Ovary (tissue), 9 donors: ENCODE results near the gene ZNF576. TPM values are rescaled to one million over a fixed set of nuclear protein-coding genes. Genes with fewer than 3 reads are reported as not detected.

Experiments used
- DNase-seq, 5 donors: peaks; one replicate each; pipeline ENCODE4 v3.0.0-alpha.2; 2019 to 2020
- H3K27ac ChIP-seq, 2 donors: fragments of 200-600 bp; one replicate each; pipeline versions ENCODE4 v1.5.1 to v1.8.0; 2019 to 2022
- H3K27me3 ChIP-seq: fragments of 200-600 bp; one replicate; pipeline ENCODE4 v1.8.0; 2022
- H3K36me3 ChIP-seq: fragments of 200-600 bp; sonication (generic); one replicate; pipeline ENCODE4 v1.5.1; 2019
- H3K4me1 ChIP-seq: one replicate; pipeline ENCODE4 v1.8.1; 2013; ENCODE audit warnings: mild to moderate bottlenecking, moderate library complexity; ENCODE audit not compliant: insufficient read depth
- H3K4me3 ChIP-seq: fragments of 200-600 bp; sonication (generic); one replicate; pipeline ENCODE4 v1.5.1; 2017
- H3K9me3 ChIP-seq, 2 donors: fragments of 200-600 bp in 1 of 2; sonication (generic) in 1 of 2; one replicate each; pipeline versions ENCODE4 v1.5.1 to v1.8.1; 2013 to 2019; ENCODE audit warnings: mild to moderate bottlenecking in 1 of 2, moderate library complexity in 1 of 2
- CTCF ChIP-seq, 3 donors: fragments of 450-650 bp in 2 of 3; fragments of 200-600 bp in 1 of 3; IDR thresholded peaks; one replicate each; pipeline versions ENCODE4 v1.5.1 to v1.8.0; 2016 to 2022; ENCODE audit warnings: antibody characterized with exemption in 3 of 3, mild to moderate bottlenecking in 1 of 3
- EP300 ChIP-seq: sonication (generic); formaldehyde crosslinking; IDR thresholded peaks from one replicate; pipeline ENCODE4 v1.6.1; 2017; ENCODE audit warnings: antibody characterized with exemption
- POLR2A ChIP-seq: fragments of 450-650 bp; IDR thresholded peaks from one replicate; pipeline ENCODE4 v1.6.1; 2017; ENCODE audit warnings: antibody characterized with exemption, mild to moderate bottlenecking, moderate library complexity
- WGBS, 3 donors: extraction: QIAGEN DNeasy Blood & Tissue Kit in 1 of 3; methylation state at CpG; one replicate each; pipeline versions ENCODE4 v1.1.5 to v1.1.7; 2013 to 2017; 5-methylcytosine and 5-hydroxymethylcytosine counted together
- intact Hi-C, 4 donors: fragments of 100-400 bp; cut with DNase I; formaldehyde crosslinking; loops; one replicate each; pipeline versions ENCODE4 v1.11.0 to v1.15.1; 2022 to 2023
- polyA plus RNA-seq, 2 donors: library from polyadenylated mRNA; stranded (reverse); fragments of 200-250 nt in 1 of 2; fragments of 350-450 nt in 1 of 2; fragmentation: Illumina TruSeq in 1 of 2; extraction: RNeasy Lipid Tissue Mini Kit (QIAGEN cat#74804) in 1 of 2; gene quantifications; one replicate each; pipeline ENCODE4 v1.2.3, GENCODE V29; 2013 to 2014
- total RNA-seq, 7 donors: library from RNA; depleted of rRNA in 2 of 7; stranded (reverse); fragments of >200 nt in 2 of 7; fragmentation: NEBNext Ultra II Directional in 3 of 7; extraction: Animal tissue kit (Norgen Biotek cat#: 25700) in 3 of 7; gene quantifications; one replicate each; pipeline versions ENCODE4 v1.1.0 to v1.2.4, GENCODE V29; 2016 to 2023
- donor health status: DM: no; HTN: no; CAD: no; lungs with moderate emphysema.
- donor health status: DM: no; HTN: no; CAD: no.
- donor health status: Bipolar disorder and iron deficiency.
- donor health status: DM: yes; HTN: yes; CAD: no.
- donor health status: DM: no; HTN: no; CAD: no.
- donor health status: DM: yes; HTN: yes; CAD: no.

ZNF576 gene
- total and polyA plus RNA-seq, 9 donors = 8.6 to 22.4 (median 16.6) TPM

- intact Hi-C loops = no loop called here
- Histone ChIP-seq H3K9me3 (no peaks in the 10 kb centered on the region), H3K27ac (no peak overlapping the region), H3K36me3 (no peaks in the 10 kb centered on the region), H3K4me1 (peaks cover 3% of the 10 kb centered on the region), H3K4me3 (no peak overlapping the region), H3K27me3 (no peaks in the 10 kb centered on the region)
- 83 to 88% (median 83%) methylated on average over 6 of the region's 6 CpGs for WGBS, 3 donors
- TF ChIP-seq POLR2A (no peak), EP300 (no peak), CTCF (IDR thresholded peaks at IDR 0.05) (no peak)
- no peak for DNase-seq
These were observed 35.7 kb upstream of the ZNF576 start for GRCh38 chr19:43560687-43561086.

- H3K4me3 ChIP-seq = no peak overlapping the region
- WGBS, 3 donors = 91 to 96% (median 94%) methylated on average over 12 of the region's 12 CpGs
These were observed 35.0 kb upstream of the ZNF576 start for GRCh38 chr19:43561139-43561970.

GRCh38 chr19:43562226-43562697 lies 34.1 kb upstream of the ZNF576 start:
- TF ChIP-seq EP300 (no peak), CTCF (IDR thresholded peaks at IDR 0.05) (no peak), POLR2A (no peak)
- Histone ChIP-seq H3K4me3 (no peak overlapping the region), H3K36me3 (no peaks in the 10 kb centered on the region), H3K4me1 (peaks cover 3% of the 10 kb centered on the region), H3K9me3 (no peaks in the 10 kb centered on the region), H3K27me3 (no peaks in the 10 kb centered on the region), H3K27ac (no peak overlapping the region)
- DNase-seq = no peak
- 83 to 91% (median 86%) methylated on average over 6 of the region's 6 CpGs for WGBS, 3 donors
- intact Hi-C loops = no loop called here

More at GRCh38 chr19:43561139-43561970, 35.0 kb upstream of the ZNF576 start:
- TF ChIP-seq CTCF (IDR thresholded peaks at IDR 0.05) (no peak), EP300 (no peak), POLR2A (no peak)
- peaks cover 3% of the 10 kb centered on the region for H3K4me1 ChIP-seq
- no peaks in the 10 kb centered on the region for H3K36me3 ChIP-seq
- H3K27me3 ChIP-seq = no peaks in the 10 kb centered on the region
- no peak overlapping the region for H3K27ac ChIP-seq
- intact Hi-C loops = no loop called here
- no peaks in the 10 kb centered on the region for H3K9me3 ChIP-seq
- DNase-seq = no peak

GRCh38 chr19:43562698-43563241 lies 33.6 kb upstream of the ZNF576 start:
- DNase-seq = peak in 4 of 5 donors; percentile 45 to 55 (median 52)
- Histone ChIP-seq H3K4me1 (peaks cover 3% of the 10 kb centered on the region), H3K27ac (no peak overlapping the region), H3K9me3 (no peaks in the 10 kb centered on the region), H3K27me3 (no peaks in the 10 kb centered on the region), H3K36me3 (no peaks in the 10 kb centered on the region), H3K4me3 (no peak overlapping the region)
- intact Hi-C loops = no loop called here
- TF ChIP-seq POLR2A (no peak), EP300 (no peak), CTCF (IDR thresholded peaks at IDR 0.05) (no peak)
- WGBS, 3 donors = 58 to 64% (median 63%) methylated on average over 14 of the region's 14 CpGs
